ENCODE measurements around the gene EFNA1.

The EFNA1 gene

DNA sequence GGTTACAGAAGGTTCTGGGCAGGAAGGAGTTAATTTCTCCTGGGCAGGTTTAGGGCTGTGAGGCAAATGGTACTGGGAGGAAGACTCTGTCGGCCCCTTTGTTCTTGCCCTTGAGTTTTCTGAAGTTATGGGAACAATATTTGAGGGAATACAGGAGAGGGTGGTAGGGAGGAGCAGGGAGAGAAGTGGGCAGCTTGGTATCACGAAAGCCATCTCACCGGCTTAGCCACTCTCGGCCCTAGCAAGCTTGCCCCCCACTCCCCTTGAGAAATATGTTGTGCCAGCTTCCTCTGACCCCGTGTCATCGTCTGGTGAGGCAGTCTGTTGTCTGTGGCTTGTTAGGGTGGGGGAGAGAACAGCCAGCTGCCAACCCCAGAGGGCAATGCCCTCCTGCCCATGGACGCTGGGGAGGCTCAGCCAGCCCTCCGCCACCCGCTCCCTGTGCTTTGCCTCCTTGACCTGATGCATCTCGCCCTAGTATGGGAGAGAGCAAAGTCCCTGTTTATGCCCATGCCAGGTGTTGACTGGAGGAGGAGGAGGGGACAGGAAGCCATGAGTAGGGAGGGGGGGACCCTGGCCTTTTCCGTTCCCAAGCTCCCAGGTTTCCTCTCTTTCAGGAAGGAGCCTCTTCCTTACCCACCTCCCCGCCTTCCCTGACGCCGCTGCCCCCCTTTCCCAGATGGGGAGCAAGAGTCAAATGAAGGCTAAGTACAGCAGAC lies 1.2 kb downstream of the EFNA1 start:
- no peaks in the 10 kb centered on the region for H3K9me2 ChIP-seq (replicated peaks; ENCODE audit: low read depth, low read length)
- H3K79me2 ChIP-seq (ENCODE audit: insufficient read depth, low read length): no peaks in the 10 kb centered on the region
- H3F3A ChIP-seq (ENCODE audit: low read depth): no peaks in the 10 kb centered on the region
- no peaks in the 10 kb centered on the region for H3K36me3 ChIP-seq (ENCODE audit: insufficient read depth, low read length)
- H3K27me3 ChIP-seq (ENCODE audit: insufficient read depth, low read length, poor library complexity, severe bottlenecking): peaks cover 19% of the 10 kb centered on the region
- H3K4me3 ChIP-seq (ENCODE audit: low read length, poor library complexity, severe bottlenecking): peak overlapping the region; percentile 67
- peaks cover 25% of the 10 kb centered on the region for H3K4me1 ChIP-seq (ENCODE audit: insufficient read depth, low read length, poor library complexity, severe bottlenecking)
- H3K9me3 ChIP-seq (ENCODE audit: insufficient read depth, low read depth, low read length): no peaks in the 10 kb centered on the region
- no peaks in the 10 kb centered on the region for H4K20me1 ChIP-seq (ENCODE audit: insufficient read depth, low read length, poor library complexity, severe bottlenecking)
- H3K9ac ChIP-seq (ENCODE audit: low read depth, low read length, poor library complexity, severe bottlenecking): peak overlapping the region; percentile 47
- H2AFZ ChIP-seq (ENCODE audit: low read length): no peak overlapping the region
- TF ChIP-seq EZH2phosphoT487 (IDR thresholded peaks at IDR 0.05; ENCODE audit: borderline replicate concordance): no peak
- TF ChIP-seq, protein P1, sequence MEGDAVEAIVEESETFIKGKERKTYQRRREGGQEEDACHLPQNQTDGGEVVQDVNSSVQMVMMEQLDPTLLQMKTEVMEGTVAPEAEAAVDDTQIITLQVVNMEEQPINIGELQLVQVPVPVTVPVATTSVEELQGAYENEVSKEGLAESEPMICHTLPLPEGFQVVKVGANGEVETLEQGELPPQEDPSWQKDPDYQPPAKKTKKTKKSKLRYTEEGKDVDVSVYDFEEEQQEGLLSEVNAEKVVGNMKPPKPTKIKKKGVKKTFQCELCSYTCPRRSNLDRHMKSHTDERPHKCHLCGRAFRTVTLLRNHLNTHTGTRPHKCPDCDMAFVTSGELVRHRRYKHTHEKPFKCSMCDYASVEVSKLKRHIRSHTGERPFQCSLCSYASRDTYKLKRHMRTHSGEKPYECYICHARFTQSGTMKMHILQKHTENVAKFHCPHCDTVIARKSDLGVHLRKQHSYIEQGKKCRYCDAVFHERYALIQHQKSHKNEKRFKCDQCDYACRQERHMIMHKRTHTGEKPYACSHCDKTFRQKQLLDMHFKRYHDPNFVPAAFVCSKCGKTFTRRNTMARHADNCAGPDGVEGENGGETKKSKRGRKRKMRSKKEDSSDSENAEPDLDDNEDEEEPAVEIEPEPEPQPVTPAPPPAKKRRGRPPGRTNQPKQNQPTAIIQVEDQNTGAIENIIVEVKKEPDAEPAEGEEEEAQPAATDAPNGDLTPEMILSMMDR (conservative IDR thresholded peaks at IDR 0.05; ENCODE audit: low read length): no peak
- H3K4me2 ChIP-seq (ENCODE audit: low read depth, low read length, poor library complexity, severe bottlenecking): peak overlapping the region; percentile 74

DNA sequence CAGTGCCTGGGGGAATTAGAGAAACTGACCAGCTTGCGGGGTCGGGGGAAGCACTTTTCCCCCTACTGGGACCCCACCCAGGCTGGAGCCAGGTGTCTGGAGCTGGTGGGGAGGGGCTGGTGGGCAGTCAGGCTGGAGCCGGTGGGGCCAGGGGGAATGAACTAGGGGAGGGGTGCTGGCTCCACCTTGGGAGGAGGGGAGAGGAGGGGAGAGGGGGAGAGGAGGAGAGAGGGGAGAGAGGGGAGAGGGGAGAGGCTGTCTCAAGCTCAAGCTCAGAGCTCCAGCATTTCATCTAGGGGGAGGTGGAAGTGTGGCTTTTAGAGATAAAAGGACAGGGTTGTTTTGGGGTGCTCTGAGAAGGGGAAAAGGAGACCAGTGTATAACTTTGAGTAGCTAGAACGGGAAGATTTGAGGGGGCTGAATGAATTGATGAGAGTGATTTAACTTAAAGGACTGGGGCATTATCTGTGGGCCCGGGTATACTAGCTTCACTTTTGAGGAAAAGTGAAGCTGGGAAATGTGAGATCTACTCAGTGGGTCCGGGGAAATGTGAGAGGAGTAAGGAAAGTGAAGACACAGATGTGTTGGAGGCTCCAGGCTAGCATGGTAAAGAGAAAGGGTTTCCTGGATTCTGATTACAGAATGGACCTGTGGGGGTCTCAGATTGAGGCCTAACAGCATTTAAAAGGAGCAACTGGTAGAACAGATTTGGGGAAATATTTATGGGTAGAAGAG lies 2.8 kb downstream of the EFNA1 start:
- Histone ChIP-seq H3K9me2 (replicated peaks; ENCODE audit: low read depth, low read length) (no peaks in the 10 kb centered on the region), H2AFZ (ENCODE audit: low read length) (no peak overlapping the region), H3K79me2 (ENCODE audit: insufficient read depth, low read length) (peaks cover 8% of the 10 kb centered on the region; the same call in 1 of the 2 replicates), H3F3A (ENCODE audit: low read depth) (no peaks in the 10 kb centered on the region), H3K9me3 (ENCODE audit: insufficient read depth, low read depth, low read length) (no peaks in the 10 kb centered on the region), H3K4me1 (ENCODE audit: insufficient read depth, low read length, poor library complexity, severe bottlenecking) (peaks cover 33% of the 10 kb centered on the region), H3K36me3 (ENCODE audit: insufficient read depth, low read length) (no peaks in the 10 kb centered on the region), H3K4me2 (ENCODE audit: low read depth, low read length, poor library complexity, severe bottlenecking) (no peak overlapping the region), H4K20me1 (ENCODE audit: insufficient read depth, low read length, poor library complexity, severe bottlenecking) (no peaks in the 10 kb centered on the region), H3K4me3 (ENCODE audit: low read length, poor library complexity, severe bottlenecking) (no peak overlapping the region), H3K9ac (ENCODE audit: low read depth, low read length, poor library complexity, severe bottlenecking) (no peak overlapping the region), H3K27me3 (ENCODE audit: insufficient read depth, low read length, poor library complexity, severe bottlenecking) (peaks cover 19% of the 10 kb centered on the region)
- TF ChIP-seq, protein P1 (conservative IDR thresholded peaks at IDR 0.05; ENCODE audit: low read length): no peak
- TF ChIP-seq EZH2phosphoT487 (IDR thresholded peaks at IDR 0.05; ENCODE audit: borderline replicate concordance): no peak

DNA sequence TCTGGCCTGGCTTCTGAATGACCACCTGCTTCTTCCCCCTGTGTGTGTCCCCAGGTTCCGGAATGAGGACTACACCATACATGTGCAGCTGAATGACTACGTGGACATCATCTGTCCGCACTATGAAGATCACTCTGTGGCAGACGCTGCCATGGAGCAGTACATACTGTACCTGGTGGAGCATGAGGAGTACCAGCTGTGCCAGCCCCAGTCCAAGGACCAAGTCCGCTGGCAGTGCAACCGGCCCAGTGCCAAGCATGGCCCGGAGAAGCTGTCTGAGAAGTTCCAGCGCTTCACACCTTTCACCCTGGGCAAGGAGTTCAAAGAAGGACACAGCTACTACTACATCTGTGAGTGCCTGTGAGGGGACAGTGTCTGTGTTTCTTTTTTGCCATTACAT lies 3.6 kb downstream of the EFNA1 start:
- H4K20me1 ChIP-seq (ENCODE audit: insufficient read depth, low read length, poor library complexity, severe bottlenecking): no peaks in the 10 kb centered on the region

More for the DNA sequence above, 3.6 kb downstream of the EFNA1 start:
- Histone ChIP-seq H3K9me2 (replicated peaks; ENCODE audit: low read depth, low read length) (no peaks in the 10 kb centered on the region), H3K4me1 (ENCODE audit: insufficient read depth, low read length, poor library complexity, severe bottlenecking) (peaks cover 33% of the 10 kb centered on the region), H3K9ac (ENCODE audit: low read depth, low read length, poor library complexity, severe bottlenecking) (no peak overlapping the region), H3K9me3 (ENCODE audit: insufficient read depth, low read depth, low read length) (no peaks in the 10 kb centered on the region), H3K27me3 (ENCODE audit: insufficient read depth, low read length, poor library complexity, severe bottlenecking) (peaks cover 19% of the 10 kb centered on the region), H3F3A (ENCODE audit: low read depth) (no peaks in the 10 kb centered on the region), H3K4me3 (ENCODE audit: low read length, poor library complexity, severe bottlenecking) (no peak overlapping the region), H3K36me3 (ENCODE audit: insufficient read depth, low read length) (no peaks in the 10 kb centered on the region), H2AFZ (ENCODE audit: low read length) (no peak overlapping the region), H3K4me2 (ENCODE audit: low read depth, low read length, poor library complexity, severe bottlenecking) (no peak overlapping the region), H3K79me2 (ENCODE audit: insufficient read depth, low read length) (peaks cover 8% of the 10 kb centered on the region; the same call in 1 of the 2 replicates)
- TF ChIP-seq, protein P1 (conservative IDR thresholded peaks at IDR 0.05; ENCODE audit: low read length): no peak
- no peak for TF ChIP-seq EZH2phosphoT487 (IDR thresholded peaks at IDR 0.05; ENCODE audit: borderline replicate concordance)
